Suppressor macrophage treated with lipopolysaccharide for 4 hours (primary cell): ENCODE data around the gene MTSS2.

Experiments used
- DNase-seq: peaks from one replicate; pipeline ENCODE4 v3.0.0-alpha.2; 2020

Gene MTSS2

DNA sequence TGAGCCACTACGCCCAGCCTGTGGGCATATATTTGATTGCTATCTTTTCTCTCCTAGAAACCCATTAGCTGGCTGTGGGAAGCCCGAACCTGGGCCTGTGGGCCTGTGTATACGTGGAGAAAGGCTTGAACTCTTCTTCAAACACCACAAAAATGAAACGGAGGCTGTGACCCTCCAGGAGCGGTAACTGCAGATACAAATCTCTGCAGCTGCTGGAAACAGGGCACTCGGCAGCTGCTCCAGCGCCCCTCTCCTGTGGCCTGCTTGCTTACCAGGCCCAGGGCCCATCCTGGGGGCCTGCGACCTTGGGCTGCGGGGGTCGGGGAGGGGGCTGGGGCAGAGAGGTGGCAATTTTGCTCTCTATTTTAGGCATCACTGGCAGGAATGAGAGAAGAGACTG is 28.0 kb upstream of the MTSS2 start:
- DNase-seq: no peak

DNA sequence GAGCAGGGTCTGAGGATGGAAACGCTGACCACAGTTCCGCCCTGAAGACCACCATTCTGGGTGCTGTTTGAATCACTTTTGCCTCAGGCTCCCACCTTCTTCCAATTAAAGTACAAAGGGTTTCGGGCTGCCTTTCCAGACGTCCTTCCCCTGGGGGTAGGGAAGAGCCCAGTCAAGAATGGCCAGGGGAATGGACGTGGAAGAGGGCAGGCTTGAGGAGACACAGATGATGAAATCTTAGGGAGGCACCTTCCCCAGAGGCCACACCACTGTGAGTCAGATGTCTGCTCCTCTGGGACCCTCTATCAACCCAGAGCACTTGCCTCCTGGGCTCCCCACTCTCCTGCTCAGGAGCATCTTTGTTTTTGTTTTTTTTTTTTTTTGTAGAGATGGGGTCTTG is 27.5 kb upstream of the MTSS2 start:
- no peak for DNase-seq

GRCh38 chr16:70712942-70713341 is 27.1 kb upstream of the MTSS2 start:
- DNase-seq: no peak

- DNase-seq: no peak
Measured at GRCh38 chr16:70712359-70712758, 26.5 kb upstream of the MTSS2 start.

GRCh38 chr16:70711211-70712031 is 25.6 kb upstream of the MTSS2 start:
- DNase-seq: no peak

DNA sequence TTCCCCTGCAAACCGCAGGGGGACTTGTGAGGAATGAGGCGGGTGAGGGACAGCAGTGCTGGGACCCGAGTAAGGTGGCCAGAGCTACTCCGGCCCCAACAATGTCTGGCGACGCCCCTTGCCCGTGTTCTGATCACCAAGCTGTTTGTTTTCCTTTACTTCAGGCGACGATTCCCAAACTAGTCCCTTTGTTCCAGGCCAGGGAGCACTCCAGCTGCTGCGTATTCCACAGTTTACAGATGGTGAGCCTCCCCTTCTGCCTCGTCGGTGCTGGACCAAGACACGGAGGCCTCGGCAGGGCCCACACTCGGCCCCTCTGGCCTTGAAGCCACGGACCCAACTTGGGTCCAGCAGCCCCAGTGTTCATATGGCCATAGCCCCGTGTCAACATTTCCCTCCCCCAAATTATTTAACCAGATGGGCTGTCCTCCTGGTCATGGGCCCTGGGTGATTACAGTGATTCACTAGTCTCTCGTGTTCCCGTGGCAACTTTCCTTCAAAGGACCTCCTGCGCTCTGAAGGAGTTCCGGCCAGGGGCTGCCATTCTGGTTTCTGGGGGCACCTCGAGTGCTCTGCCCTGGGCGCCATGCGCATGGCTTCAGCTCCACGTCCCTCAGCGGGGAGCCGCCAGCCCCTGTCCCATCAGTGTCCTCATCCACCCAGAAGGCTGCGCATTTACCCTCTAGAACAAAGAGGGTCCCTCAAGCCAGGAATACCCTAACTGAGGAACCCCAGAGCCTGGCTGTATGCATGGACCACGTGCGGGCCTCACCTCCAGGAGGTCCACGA is 24.8 kb upstream of the MTSS2 start:
- DNase-seq: no peak

GRCh38 chr16:70709942-70710341 is 24.1 kb upstream of the MTSS2 start:
- DNase-seq: no peak

- no peak for DNase-seq
Measured at GRCh38 chr16:70709457-70709856, 23.6 kb upstream of the MTSS2 start.

DNA sequence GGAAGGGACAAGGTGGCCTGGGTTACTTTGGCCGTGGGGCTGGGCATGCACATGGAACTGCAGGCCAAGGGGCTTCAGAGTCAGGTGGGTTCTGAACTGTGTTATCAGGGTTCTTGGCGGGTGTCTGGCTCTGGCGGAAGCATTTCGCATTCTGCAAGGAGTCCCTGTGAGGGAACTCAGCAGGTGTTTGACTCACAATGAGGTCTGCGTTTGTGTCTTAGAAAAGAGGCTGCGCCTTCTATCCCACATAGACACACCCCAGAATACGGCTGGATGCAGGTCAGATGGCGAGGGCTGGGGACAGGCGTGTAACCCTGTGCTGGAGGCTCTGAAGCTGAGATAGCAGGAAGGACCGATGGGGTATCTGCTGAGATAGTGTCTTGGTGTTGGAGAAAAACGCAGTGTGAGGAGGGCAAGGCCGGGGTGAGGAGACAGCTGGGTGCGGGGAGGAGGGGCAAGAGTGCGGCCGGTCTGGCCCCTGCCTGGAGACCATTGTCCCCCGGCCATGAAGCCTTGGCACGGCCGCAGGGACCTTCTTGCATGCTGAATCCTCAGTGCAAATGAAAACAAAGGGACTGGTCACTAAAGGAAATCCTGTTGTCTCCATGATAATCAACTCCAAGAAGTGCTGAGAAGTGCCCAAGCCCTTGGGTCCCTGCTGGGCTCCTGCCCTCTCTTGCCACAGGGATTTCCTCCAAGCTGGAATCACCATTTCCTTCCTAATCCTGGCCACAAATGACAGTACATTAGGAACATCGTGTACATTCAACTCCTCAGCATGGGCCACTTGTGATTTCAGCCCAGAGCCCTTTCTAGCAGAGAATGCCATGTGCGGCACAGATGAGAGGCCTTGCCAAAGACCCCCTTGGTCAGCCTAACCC is 22.8 kb upstream of the MTSS2 start:
- DNase-seq: no peak

DNA sequence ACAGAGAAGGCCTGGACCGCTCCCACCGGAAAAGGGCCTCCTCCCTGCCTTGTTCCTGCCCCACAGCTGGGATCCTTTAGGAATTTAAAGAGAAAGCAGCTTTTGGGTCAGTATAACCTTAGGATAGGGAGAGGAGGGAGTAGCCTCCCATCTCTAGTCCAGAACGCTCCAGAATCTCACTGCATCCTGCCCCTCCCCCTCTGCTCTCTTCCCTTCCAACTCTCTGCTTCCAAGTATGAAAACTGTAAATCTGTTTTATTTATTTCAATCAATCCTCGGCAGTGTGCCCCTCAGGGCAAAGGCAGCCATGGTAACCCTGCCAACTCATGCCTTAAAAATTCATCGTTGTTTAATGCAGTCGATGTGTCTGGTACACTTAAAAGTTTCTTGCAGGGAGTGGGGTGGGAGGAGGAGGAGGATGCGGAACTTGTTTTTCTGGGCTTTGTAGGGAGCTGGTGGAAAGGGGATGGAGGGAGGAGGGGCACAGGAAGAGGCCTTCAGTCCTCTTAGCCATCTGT is 21.2 kb upstream of the MTSS2 start:
- no peak for DNase-seq

DNA sequence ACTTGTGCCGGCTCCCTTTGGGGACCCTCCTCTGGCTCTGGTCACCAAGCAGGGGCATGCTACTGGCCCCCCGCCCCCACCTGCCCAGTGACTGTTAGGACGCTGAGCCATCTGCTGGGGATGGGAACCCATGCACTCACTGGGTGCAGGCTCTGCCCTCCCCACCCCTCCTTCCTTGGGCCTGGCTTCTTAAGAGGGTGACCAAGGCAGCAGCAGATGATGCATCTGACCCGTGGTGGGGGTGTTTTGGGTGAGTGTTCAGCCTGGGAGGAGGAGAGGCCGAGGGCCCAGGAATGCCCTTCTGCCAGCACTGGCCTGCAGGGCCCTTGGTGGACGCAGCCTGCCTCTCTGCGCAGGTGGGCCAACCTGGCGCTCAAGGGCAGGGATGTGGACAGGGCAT is 19.2 kb upstream of the MTSS2 start:
- DNase-seq: no peak

DNA sequence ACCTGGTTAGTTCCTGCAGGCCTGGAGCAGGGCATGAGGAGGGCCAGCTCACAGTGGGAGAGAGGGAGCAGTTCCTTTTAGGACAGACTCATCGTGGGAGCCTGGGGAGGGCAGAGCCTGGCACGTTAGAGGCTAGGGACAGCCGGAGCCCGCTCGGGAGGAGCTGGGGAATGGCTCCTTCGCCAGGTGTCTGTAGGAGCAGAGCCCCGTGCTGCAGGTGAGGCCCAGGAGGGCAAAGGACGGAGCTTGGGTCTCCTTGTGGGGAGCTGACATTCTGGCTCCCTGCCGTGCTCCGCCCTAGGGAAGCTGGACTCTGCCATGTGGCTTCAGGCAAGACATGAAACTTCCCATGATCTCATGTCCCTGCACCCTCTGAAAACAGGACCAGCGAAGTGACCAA is 18.7 kb upstream of the MTSS2 start:
- no peak for DNase-seq

GRCh38 chr16:70703835-70704381 is 18.1 kb upstream of the MTSS2 start:
- DNase-seq: no peak

- DNase-seq: no peak
Measured at GRCh38 chr16:70703041-70703834, 17.4 kb upstream of the MTSS2 start.

DNA sequence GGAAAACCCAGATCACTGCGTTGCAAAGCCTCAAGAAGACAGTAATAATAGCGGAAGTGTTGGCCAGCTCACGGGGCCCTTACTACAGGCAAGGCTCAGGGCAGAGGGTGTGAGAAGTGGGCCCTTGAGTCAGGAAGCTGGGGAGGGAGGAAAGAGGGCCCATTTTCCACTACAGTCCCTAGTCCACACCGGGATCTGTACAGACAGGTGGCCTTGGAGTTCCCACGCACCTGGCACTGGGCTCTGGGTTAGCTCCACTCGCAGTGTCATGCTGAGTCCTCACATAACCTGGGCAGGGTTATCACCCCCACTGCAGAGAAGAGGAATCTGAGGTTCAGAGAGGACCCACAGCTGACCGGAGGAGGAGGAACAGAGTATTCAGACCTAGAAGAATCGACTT is 16.8 kb upstream of the MTSS2 start:
- DNase-seq: no peak

DNA sequence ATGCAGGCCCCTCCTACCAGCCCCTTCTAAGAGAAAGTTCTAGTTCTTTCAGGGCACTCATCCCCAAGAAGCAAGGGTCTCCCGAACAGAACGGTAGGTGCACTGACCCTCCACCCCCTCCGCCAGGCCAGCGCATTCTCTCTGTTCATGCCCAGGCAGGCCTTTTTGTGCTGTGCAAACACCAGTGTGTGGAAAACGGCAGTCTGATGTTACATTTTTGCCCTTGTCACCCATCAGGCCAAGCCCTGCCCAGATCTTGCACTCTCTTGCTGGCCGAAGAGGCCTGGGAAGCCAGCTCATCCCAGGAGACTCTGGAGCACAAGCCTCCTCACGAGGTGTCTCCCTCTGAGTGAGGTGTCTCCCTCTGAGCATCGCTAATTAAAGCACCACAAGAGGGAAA is 16.1 kb upstream of the MTSS2 start:
- no peak for DNase-seq

GRCh38 chr16:70701596-70701995 is 15.7 kb upstream of the MTSS2 start:
- DNase-seq: no peak

- DNase-seq: no peak
Measured at GRCh38 chr16:70701036-70701435, 15.2 kb upstream of the MTSS2 start.

GRCh38 chr16:70700101-70701020 is 14.5 kb upstream of the MTSS2 start:
- no peak for DNase-seq

DNA sequence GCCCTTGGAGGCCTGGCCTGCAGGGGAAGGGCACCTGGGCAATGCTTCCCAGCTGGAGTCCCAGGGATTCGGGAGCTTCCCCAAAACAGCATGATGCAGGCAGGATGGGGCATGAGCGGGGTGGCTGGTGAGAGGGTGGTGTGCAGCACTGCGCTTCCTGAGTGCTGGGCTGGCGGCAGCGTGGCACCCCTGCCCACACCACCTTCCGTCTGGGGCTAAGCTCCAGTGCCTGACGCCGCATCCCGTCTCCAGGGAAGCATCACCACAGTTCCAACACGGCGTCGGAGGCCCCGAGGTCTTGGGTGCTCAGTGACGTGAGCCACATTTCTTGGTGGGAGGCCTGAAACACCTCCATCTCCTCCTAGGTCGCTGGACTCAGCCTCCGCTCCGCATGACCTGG is 13.8 kb upstream of the MTSS2 start:
- no peak for DNase-seq

GRCh38 chr16:70698901-70699300 is 13.0 kb upstream of the MTSS2 start:
- no peak for DNase-seq
